Epithelial cell of esophagus (primary cell): ENCODE results near the gene FGF18.
"Not testable (repeated sequence)": the region's sequence is repeated elsewhere in the genome, so short reads cannot be mapped to it uniquely, and the experiment has no call there.

ENCODE experiments used
- DNase-seq: peaks from one replicate; pipeline ENCODE4 v3.0.0; 2010; ENCODE audit warnings: low read depth
- H3K4me3 ChIP-seq: 2 replicates; pipeline ENCODE4 v1.5.1; 2011; ENCODE audit warnings: mild to moderate bottlenecking, low read length, control low read depth
- CTCF ChIP-seq: IDR thresholded peaks from 2 replicates; pipeline ENCODE4 v1.5.1; 2011; ENCODE audit warnings: low read depth, mild to moderate bottlenecking, low read length, control low read depth, inconsistent platforms; ENCODE audit not compliant: insufficient read depth; ENCODE audit errors: missing control alignments

Gene FGF18

GRCh38 chr5:171418982-171419687 lies at the start of gene FGF18:
Gene FGF18, plus strand, starts transcription at chr5:171419647. Its CDS starts 553 bp downstream, at chr5:171420200.
- no peak within 1 kb of the TSS for H3K4me3 ChIP-seq
- peak; percentile 37 for DNase-seq
- TF ChIP-seq CTCF: no peak

GRCh38 chr5:171369898-171370297 lies 49.5 kb upstream of the FGF18 start:
- no peak for TF ChIP-seq CTCF
- no peak for DNase-seq
- H3K4me3 ChIP-seq: no peak overlapping the region

- not testable (repeated sequence) for H3K4me3 ChIP-seq, DNase-seq
- peak; percentile 4 for TF ChIP-seq CTCF
Observed at GRCh38 chr5:171370881-171371280, 48.6 kb upstream of the FGF18 start.

GRCh38 chr5:171371326-171371725 lies 48.1 kb upstream of the FGF18 start:
- no peak for DNase-seq
- H3K4me3 ChIP-seq: no peak overlapping the region
- TF ChIP-seq CTCF: no peak

- TF ChIP-seq CTCF: no peak
- no peak for DNase-seq
- H3K4me3 ChIP-seq: no peak overlapping the region
Observed at GRCh38 chr5:171379961-171380360, 39.5 kb upstream of the FGF18 start.

GRCh38 chr5:171384416-171384815 lies 35.0 kb upstream of the FGF18 start:
- H3K4me3 ChIP-seq: not testable (repeated sequence)
- peak; percentile 22 for DNase-seq

GRCh38 chr5:171384999-171385398 lies 34.4 kb upstream of the FGF18 start:
- peak; percentile 78 for DNase-seq
- not testable (repeated sequence) for H3K4me3 ChIP-seq

DNA sequence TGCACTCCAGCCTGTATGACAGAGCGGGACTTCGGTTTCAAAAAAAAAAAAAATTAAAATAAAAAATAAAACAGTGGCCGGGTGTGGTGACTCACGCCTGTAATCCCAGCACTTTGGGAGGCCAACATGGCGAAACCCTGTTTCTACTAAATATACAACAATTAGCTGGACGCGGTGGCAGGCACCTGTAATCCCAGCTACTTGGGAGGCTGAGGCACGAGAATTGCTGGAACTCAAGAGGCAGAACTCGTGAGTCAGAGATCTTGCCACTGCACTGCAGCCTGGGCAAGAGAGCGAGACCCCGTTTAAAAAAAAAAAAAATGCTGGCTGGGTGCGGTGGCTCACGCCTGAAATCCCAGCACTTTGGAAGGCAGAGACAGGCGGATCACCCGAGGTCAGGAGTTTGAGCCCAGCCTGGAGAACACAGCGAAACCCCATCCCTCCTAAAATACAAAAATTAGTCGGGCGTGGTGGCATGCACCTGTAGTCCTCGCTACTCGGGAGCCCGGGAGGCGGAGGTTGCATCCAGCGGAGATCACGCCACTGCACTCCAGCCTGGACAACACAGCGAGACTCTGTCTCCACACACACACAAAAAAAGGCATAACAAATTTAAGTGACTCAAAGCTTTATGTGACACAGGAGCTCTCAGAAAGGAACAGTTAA lies 33.3 kb upstream of the FGF18 start:
- no peak for DNase-seq
- H3K4me3 ChIP-seq: no peak overlapping the region
- TF ChIP-seq CTCF: no peak
